Stimulated activated CD8-positive, alpha-beta memory T cell treated with anti-CD3 and anti-CD28 coated beads, Interleukin-2, amount 100 ng/mL, for 48 hours (primary cell): ENCODE measurements around the gene HAGH.

Experiments used
- DNase-seq, 2 donors: peaks; one replicate each; pipeline ENCODE4 v3.0.0-alpha.2; 2020; ENCODE audit warnings: low read depth in 2 of 2

Gene HAGH

GRCh38 chr16:1762196-1762878, 64.3 kb downstream of the HAGH start:
- no peak for DNase-seq

GRCh38 chr16:1761751-1762150, 64.9 kb downstream of the HAGH start:
- no peak for DNase-seq

- DNase-seq, result no peak
Measured at GRCh38 chr16:1760911-1761310, 65.7 kb downstream of the HAGH start.

GRCh38 chr16:1759511-1759910, 67.1 kb downstream of the HAGH start:
- no peak for DNase-seq

GRCh38 chr16:1758923-1759322, 67.7 kb downstream of the HAGH start:
- DNase-seq, result no peak

- no peak for DNase-seq
Measured at GRCh38 chr16:1757714-1758461, 68.7 kb downstream of the HAGH start.
